Activated T-helper 2 cell treated with anti-CD3 and anti-CD28 coated beads, Interferon-gamma antibody, Interleukin-2, Interleukin-4, amounts not matched to agents 10 μg/mL and 5 μg/mL and 100 μg/mL, durations not matched to agents 14 hours and 24 hours and 36 hours (primary cell): ENCODE results near the gene PPFIA2. TPM values are rescaled to one million over a fixed set of nuclear protein-coding genes. Genes with fewer than 3 reads are reported as not detected.

Experiments
- DNase-seq: peaks from one replicate; pipeline ENCODE4 v3.0.0; 2021; ENCODE audit warnings: low spot score
- H3K27ac Mint-ChIP-seq: one replicate; pipeline ENCODE4 v1.8.0; 2021; ENCODE audit warnings: mixed read lengths
- H3K27me3 Mint-ChIP-seq: one replicate; pipeline ENCODE4 v1.8.0; 2021; ENCODE audit warnings: low read depth, mixed read lengths
- H3K36me3 Mint-ChIP-seq: one replicate; pipeline ENCODE4 v1.8.0; 2021; ENCODE audit warnings: low read depth, mixed read lengths
- H3K4me1 Mint-ChIP-seq: one replicate; pipeline ENCODE4 v1.8.0; 2021; ENCODE audit warnings: low read depth, mixed read lengths
- H3K4me3 Mint-ChIP-seq: one replicate; pipeline ENCODE4 v1.8.0; 2021; ENCODE audit warnings: low read depth, mild to moderate bottlenecking, moderate library complexity, mixed read lengths
- H3K9me3 Mint-ChIP-seq: one replicate; pipeline ENCODE4 v1.8.0; 2021; ENCODE audit warnings: mixed read lengths
- intact Hi-C: fragments of 100-400 bp; cut with micrococcal nuclease; formaldehyde crosslinking; loops from one replicate; pipeline ENCODE4 v1.15.1; 2023
- total RNA-seq: library from RNA; stranded (reverse); gene quantifications from 2 replicates; pipeline ENCODE4 v1.2.3, GENCODE V29; 2022

The PPFIA2 gene
- total RNA-seq, 1 donor from 2014 or later: not detected

DNA sequence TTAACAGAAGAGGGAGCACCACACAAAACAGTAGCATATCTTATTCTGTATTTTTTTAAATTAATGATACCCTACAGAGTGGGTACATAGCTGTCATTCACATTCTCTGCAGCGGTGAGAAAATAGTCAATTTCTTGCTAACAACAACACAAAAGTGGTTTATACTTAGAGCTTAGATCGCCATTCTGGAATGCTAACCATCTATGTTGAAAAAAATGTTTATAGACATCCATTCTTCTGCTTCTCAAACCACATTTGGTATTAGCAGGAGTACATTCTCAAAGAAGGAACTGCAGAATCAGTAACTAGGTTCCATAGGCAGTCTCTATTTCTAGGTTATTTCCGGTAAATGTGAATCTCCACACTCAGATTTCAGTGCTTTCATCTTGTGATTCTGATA, 185.9 kb downstream of the PPFIA2 start:
- no peak overlapping the region for H3K4me3 Mint-ChIP-seq
- no peak for DNase-seq
- no peak overlapping the region for H3K27ac Mint-ChIP-seq
- H3K4me1 Mint-ChIP-seq: no peaks in the 10 kb centered on the region
- no peaks in the 10 kb centered on the region for H3K27me3 Mint-ChIP-seq
- intact Hi-C loops: no loop called here
- no peaks in the 10 kb centered on the region for H3K36me3 Mint-ChIP-seq
- no peaks in the 10 kb centered on the region for H3K9me3 Mint-ChIP-seq

DNA sequence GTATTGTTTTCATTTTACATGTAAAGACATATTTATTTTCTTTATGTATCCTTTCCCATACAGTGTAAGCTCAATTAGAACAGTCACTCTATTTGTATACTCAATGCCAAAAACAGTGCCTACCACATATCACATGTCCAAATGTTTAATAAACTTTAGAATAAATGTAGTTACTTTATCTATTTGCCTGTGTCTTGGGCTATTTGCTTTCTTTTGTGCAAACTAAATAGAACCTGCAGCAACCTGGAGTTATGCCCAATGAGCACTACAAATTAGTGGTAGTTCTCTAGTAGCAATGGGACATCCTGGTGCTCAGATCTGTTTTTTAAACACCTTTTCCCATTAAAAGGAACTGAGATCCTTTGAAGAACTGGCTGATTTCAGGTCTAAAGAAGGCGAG, 186.7 kb downstream of the PPFIA2 start:
- no peaks in the 10 kb centered on the region for H3K36me3 Mint-ChIP-seq
- DNase-seq: no peak
- no peaks in the 10 kb centered on the region for H3K27me3 Mint-ChIP-seq
- H3K9me3 Mint-ChIP-seq: no peaks in the 10 kb centered on the region
- H3K4me1 Mint-ChIP-seq: no peaks in the 10 kb centered on the region
- no peak overlapping the region for H3K4me3 Mint-ChIP-seq
- H3K27ac Mint-ChIP-seq: no peak overlapping the region
- intact Hi-C loops: no loop called here

DNA sequence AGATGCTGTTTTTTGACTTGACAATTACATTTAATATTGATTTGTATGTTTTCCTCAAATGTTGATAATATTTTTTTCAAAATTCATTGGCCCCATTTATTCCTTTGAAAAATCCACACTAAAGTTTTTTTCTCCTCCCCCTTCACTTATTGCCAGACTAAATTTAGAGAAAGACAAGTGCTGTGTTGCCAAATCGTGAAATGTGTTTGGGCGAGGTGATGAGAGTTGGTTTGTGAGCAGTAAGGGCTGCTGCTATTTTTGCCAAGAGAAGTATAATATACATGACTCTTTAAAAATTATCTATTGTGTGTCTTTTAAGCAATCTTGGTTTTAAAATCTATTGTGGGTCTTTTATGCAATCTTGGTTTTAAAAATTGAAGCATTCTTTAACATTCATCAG, 188.9 kb downstream of the PPFIA2 start:
- Mint-ChIP-seq H3K4me3 (no peak overlapping the region), H3K4me1 (no peaks in the 10 kb centered on the region), H3K9me3 (no peaks in the 10 kb centered on the region), H3K27me3 (no peaks in the 10 kb centered on the region), H3K36me3 (no peaks in the 10 kb centered on the region), H3K27ac (no peak overlapping the region)
- intact Hi-C loops: no loop called here
- no peak for DNase-seq

DNA sequence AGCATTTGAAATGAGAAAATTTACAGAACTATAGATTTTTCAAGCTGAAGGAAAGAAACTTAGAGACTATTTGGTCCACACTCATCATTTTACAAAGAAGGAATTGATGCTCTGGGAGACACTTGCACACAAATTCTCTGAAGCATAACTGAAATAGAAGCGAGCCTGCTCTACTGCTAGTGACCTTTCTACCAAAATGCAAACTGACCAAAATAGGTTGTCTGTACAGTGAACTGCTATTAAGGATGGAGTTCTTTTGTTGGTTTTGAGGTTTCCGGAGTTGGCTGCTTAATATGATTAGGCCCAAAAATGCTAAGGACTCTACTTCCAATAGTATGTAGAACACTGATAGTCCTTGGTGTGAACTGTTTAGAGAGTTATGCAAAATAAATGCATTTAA, 194.9 kb downstream of the PPFIA2 start:
- no peaks in the 10 kb centered on the region for H3K9me3 Mint-ChIP-seq
- no peak overlapping the region for H3K4me3 Mint-ChIP-seq
- intact Hi-C loops: no loop called here
- no peaks in the 10 kb centered on the region for H3K36me3 Mint-ChIP-seq
- no peaks in the 10 kb centered on the region for H3K27me3 Mint-ChIP-seq
- H3K27ac Mint-ChIP-seq: no peak overlapping the region
- H3K4me1 Mint-ChIP-seq: no peaks in the 10 kb centered on the region
- no peak for DNase-seq

DNA sequence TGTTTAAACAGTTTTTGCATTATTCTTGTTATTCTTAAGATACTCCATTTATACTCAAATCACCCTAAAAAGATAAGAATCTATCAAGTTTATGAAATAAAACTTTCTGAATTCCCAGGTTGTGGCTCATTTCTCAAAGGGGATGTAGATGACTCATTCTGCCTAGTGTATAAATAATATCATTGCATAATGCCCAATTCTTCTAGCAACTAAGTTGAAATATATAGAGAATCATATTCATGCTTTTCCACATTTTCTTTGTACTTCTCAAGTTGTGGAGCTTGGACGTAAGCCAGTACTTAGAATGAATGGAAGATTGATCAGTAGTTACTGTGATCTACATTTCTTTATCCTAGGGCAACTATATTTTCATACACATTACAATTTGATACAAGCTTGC, 201.1 kb downstream of the PPFIA2 start:
- no peak for DNase-seq
- Mint-ChIP-seq H3K36me3 (no peaks in the 10 kb centered on the region), H3K9me3 (no peaks in the 10 kb centered on the region), H3K4me3 (no peak overlapping the region), H3K27ac (no peak overlapping the region), H3K27me3 (no peaks in the 10 kb centered on the region), H3K4me1 (no peaks in the 10 kb centered on the region)
- intact Hi-C loops: no loop called here

DNA sequence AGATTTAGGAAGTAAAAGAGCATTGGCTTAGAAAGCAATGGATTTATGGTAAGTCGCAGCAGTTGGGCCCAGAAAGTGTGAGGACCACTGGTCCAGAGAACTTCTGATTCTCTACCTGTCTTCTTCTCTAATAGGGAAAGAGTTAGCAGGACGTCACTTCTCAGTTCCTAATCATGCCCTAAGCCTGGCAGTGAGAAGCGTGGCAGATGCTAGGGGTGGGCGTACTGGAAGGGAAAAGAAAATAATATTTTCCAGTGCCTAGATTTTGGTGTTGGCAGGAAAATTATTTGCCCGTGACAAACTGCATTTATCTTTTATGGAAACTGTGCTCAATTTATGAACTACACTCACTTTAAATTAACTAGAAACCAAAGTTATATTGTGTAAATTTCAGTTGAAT, 212.3 kb downstream of the PPFIA2 start:
- Mint-ChIP-seq H3K4me3 (no peak overlapping the region), H3K27me3 (no peaks in the 10 kb centered on the region), H3K4me1 (no peaks in the 10 kb centered on the region), H3K27ac (no peak overlapping the region), H3K36me3 (no peaks in the 10 kb centered on the region), H3K9me3 (no peaks in the 10 kb centered on the region)
- intact Hi-C loops: no loop called here
- DNase-seq: no peak

DNA sequence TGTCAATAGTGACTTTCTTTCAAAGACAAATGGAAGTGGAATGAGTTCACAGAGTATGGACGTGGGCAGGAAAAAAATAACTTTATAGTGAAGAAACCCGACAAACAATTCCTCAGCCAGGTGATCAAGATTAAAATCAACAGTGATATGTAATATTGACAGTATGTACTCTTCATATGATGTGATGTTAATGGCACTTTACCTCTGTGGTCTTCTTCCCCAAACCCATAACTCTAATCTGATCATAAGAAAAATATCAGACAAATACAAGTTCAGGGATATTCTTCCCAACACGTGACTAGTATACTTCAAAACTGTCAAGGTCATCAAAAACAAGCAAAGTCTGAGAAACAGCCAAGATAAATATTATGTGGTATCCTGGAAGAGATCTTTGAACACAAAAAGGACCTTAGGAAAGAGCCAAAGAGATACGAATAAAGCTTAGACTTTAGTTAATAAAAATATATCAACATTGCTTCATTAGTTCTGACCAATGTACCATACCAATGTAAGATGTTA, 215.5 kb downstream of the PPFIA2 start:
- Mint-ChIP-seq H3K4me1 (no peaks in the 10 kb centered on the region), H3K36me3 (no peaks in the 10 kb centered on the region), H3K27ac (no peak overlapping the region), H3K4me3 (no peak overlapping the region), H3K27me3 (no peaks in the 10 kb centered on the region), H3K9me3 (no peaks in the 10 kb centered on the region)
- no peak for DNase-seq
- intact Hi-C loops: no loop called here

DNA sequence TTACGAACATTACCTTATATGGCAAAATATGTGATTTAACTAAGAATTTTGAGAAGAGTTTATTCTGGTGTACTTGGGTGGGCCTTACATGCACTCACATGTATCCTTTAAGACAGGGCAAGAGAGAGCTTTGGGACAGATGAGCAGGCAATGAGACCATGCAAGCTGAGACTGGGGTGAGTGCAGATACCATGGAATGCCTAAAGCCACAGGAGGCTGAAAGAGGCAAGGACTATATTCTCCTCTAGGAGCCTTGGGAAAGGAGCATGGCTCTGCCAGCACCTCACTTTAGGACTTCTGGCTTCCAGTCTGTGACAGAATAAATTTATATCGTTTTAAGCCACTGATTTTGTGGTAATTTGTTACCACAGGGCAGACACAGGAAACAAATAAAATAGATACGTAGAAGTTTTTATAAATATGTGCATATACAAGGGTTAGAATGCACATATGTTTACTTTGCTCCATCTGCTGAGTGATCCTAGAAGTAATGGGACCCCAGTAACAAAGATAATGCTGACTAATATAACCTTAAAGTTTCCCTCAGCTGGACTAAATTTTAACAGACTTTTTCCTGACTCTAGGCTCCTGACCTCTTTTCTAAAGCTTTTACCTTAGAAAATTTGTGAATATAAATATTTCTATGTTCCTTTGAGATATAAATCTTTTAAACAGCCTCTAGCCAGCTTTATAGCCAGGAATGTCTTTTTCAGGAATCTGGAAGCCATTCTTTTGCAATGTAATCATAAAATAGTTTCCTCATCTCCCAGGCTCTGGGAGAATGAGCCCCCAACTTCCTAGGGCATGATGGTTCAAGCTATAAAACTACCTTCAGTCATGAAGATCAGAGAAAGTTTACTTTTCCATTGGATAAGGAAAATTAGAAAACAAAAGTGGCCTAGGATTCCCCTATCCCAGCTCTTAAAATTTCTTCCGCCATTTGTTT, 216.8 kb downstream of the PPFIA2 start:
- H3K27me3 Mint-ChIP-seq: no peaks in the 10 kb centered on the region
- H3K36me3 Mint-ChIP-seq: no peaks in the 10 kb centered on the region
- H3K9me3 Mint-ChIP-seq: no peaks in the 10 kb centered on the region
- no peaks in the 10 kb centered on the region for H3K4me1 Mint-ChIP-seq
- intact Hi-C loops: no loop called here
- H3K4me3 Mint-ChIP-seq: no peak overlapping the region
- no peak overlapping the region for H3K27ac Mint-ChIP-seq
- DNase-seq: no peak

DNA sequence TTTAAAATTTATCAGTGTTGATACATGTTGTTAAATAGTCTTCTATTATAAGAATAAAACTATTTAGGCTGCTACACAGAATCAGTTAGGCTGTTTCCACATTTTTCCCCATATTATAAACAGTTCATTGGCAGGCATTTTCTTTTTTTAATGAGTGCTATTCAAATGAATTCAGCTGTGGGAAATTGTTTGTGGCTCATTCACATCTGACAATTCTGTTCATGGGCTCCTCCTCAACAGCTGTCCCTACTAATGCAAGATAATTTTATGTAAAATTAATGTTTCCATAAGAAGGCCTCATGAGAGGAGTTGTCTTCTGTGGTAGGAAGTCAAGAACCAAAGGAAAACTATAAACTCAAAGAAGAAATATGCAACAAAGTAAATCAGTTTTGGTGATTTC, 218.0 kb downstream of the PPFIA2 start:
- no peak overlapping the region for H3K4me3 Mint-ChIP-seq
- H3K4me1 Mint-ChIP-seq: no peaks in the 10 kb centered on the region
- H3K9me3 Mint-ChIP-seq: no peaks in the 10 kb centered on the region
- H3K36me3 Mint-ChIP-seq: no peaks in the 10 kb centered on the region
- no peaks in the 10 kb centered on the region for H3K27me3 Mint-ChIP-seq
- intact Hi-C loops: no loop called here
- no peak for DNase-seq
- H3K27ac Mint-ChIP-seq: no peak overlapping the region

DNA sequence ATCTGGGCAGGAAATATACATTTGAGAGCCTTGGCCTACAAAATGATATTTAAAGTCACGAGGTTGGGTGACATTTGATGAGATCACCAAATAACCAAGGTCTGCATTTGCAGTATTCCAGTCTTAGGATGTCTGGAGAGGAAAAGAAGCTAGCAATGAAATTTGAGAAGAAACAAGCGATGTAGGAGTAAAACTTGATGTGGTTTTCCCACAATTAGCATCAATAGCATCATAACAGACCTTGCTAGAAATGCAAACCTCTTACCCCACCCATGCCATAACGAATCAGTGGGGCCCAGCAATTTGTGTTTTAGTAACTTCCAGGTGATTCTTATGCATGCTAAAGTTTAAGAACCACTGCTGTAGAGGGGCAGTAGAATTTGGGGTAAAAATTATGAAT, 219.9 kb downstream of the PPFIA2 start:
- H3K27me3 Mint-ChIP-seq: no peaks in the 10 kb centered on the region
- no peak overlapping the region for H3K4me3 Mint-ChIP-seq
- intact Hi-C loops: no loop called here
- no peaks in the 10 kb centered on the region for H3K36me3 Mint-ChIP-seq
- no peaks in the 10 kb centered on the region for H3K4me1 Mint-ChIP-seq
- DNase-seq: no peak
- no peak overlapping the region for H3K27ac Mint-ChIP-seq
- H3K9me3 Mint-ChIP-seq: no peaks in the 10 kb centered on the region

DNA sequence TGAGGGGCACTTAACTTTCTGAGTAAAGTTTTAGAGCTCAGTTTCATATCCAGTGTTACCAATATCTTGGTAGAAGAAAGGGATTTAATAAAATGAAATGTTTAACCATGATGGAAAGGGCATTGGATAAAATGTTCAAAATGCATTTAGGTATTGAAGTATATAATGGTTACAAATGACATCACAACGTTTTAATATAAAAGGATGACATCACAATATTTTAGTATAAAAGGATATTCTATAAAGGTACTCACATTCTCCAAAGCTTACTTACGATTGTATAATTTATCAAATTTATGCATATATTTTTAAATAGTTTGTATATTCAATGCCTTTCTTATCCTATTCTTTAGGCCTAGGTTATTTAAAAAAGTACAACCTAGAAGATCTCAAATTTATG, 226.1 kb downstream of the PPFIA2 start:
- no peak overlapping the region for H3K27ac Mint-ChIP-seq
- no peak overlapping the region for H3K4me3 Mint-ChIP-seq
- no peaks in the 10 kb centered on the region for H3K36me3 Mint-ChIP-seq
- DNase-seq: no peak
- H3K27me3 Mint-ChIP-seq: no peaks in the 10 kb centered on the region
- no peaks in the 10 kb centered on the region for H3K4me1 Mint-ChIP-seq
- no peaks in the 10 kb centered on the region for H3K9me3 Mint-ChIP-seq
- intact Hi-C loops: no loop called here

DNA sequence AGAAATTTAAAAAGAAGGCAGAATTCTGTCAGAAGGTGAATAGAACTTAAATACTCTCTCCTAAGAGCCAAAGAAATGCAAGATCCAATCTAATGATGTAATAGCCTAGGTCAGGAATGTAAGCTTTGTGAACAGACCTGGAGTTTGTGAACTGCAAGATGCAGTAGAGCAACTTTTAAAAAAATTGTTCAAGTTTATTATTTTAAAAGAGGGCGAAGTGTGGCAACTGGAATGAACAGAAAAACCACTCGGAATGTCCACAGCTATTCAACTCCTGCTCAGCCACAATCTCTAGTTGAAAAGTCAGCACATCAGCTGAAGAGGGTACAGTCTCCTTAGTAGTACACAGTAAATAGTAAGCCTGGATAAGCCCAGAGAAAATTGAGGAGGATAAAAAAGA, 228.8 kb downstream of the PPFIA2 start:
- no peak for DNase-seq
- Mint-ChIP-seq H3K27ac (no peak overlapping the region), H3K27me3 (no peaks in the 10 kb centered on the region), H3K36me3 (no peaks in the 10 kb centered on the region), H3K4me1 (no peaks in the 10 kb centered on the region), H3K9me3 (no peaks in the 10 kb centered on the region), H3K4me3 (no peak overlapping the region)
- intact Hi-C loops: no loop called here

DNA sequence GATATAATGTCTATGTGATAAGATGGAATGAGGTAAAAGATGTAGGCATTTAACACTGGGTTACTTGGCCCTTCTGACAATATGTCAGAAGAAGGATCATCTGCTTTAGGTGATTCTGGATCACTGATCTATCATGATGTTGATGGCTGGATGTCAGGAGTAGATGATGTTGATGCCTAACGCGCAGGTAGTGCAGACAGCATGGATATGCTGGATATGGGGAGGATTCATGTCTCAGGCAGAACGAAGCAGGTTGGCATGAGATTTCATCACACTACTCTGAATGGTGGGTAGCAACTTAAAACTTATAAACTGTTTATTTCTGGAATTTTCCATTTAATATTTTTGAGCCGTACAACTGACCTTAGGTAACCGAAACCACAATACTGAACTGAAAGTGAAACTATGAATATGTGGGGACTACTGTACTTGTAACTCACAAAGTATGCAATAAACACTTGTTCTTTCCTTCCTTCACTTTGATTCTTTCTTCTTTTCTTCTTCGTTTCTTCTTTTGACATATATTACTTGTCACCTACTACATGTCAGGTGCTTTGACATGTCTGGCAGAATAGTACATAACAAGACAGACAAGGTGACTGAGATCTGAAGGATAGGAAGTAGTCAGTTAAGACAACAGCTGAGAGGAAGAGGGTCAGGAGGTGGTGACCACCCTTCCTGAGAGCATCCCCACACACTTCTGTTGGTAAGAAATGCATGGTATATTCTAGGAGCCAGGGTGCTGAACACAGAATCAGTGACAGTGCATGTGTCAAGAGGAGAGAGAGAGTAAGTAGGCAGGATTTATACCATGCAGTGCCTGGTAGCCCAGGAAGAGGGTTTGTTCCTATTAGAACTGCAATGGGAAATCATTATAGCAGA, 238.8 kb downstream of the PPFIA2 start:
- DNase-seq: no peak
- peaks cover 8% of the 10 kb centered on the region for H3K4me1 Mint-ChIP-seq
- H3K4me3 Mint-ChIP-seq: peak overlapping the region; percentile 37
- H3K27ac Mint-ChIP-seq: no peak overlapping the region
- H3K36me3 Mint-ChIP-seq: no peaks in the 10 kb centered on the region
- intact Hi-C loops: no loop called here
- H3K9me3 Mint-ChIP-seq: no peaks in the 10 kb centered on the region
- H3K27me3 Mint-ChIP-seq: no peaks in the 10 kb centered on the region
